Endothelial cell of umbilical vein (primary cell): Measurements from ENCODE around the gene CCDC85C. TPM values are rescaled to one million over a fixed set of nuclear protein-coding genes. Genes with fewer than 3 reads are reported as not detected.

ENCODE experiments used
- BruUV-seq: library from RNA; stranded (reverse); fragments of 400-500 nt; replicated peaks from 2 replicates; lab custom pipeline; 2021; lab: Mats Ljungman, UMichigan
- CTCF ChIA-PET: fragments of 300-600, 350-600 bp; sonication (Branson Sonifier 250); formaldehyde crosslinking; loops from one replicate; lab custom pipeline; 2021; ENCODE audit warnings: antibody characterized with exemption, inconsistent platforms; lab: Charles Lee
- POLR2A ChIA-PET: fragments of 300-600, 350-600 bp; sonication (Branson Sonifier 250); formaldehyde crosslinking; loops from one replicate; lab custom pipeline; 2021; ENCODE audit warnings: antibody characterized with exemption, inconsistent platforms; lab: Charles Lee
- DNase-seq: peaks from one replicate; pipeline ENCODE4 v3.0.0-alpha.2; 2011; ENCODE audit warnings: low read depth, low spot score
- FAIRE-seq: peaks from 2 replicates; lab custom pipeline; 2011; peaks lifted over from hg19 to GRCh38; lab: Jason Lieb, UNC
- H2AFZ ChIP-seq: 2 replicates; pipeline ENCODE4 v1.6.0; 2012; ENCODE audit warnings: low read depth, low read length, control low read depth, inconsistent platforms
- H3K27ac ChIP-seq: 2 replicates; pipeline ENCODE4 v1.5.1; 2011; ENCODE audit warnings: low read depth, mild to moderate bottlenecking, control low read depth, low read length, moderate library complexity; ENCODE audit not compliant: insufficient read depth
- H3K27me3 ChIP-seq, 2 experiments: 2 replicates each; pipeline versions ENCODE4 v1.6.0 to v1.6.1; 2011; ENCODE audit warnings: low read length in 2 of 2, mixed read lengths in 1 of 2; ENCODE audit not compliant: control insufficient read depth in 2 of 2, insufficient read depth in 2 of 2
- H3K36me3 ChIP-seq, 2 experiments: 2 replicates in 1 of 2; 3 replicates in 1 of 2; pipeline ENCODE4 v1.5.1; 2011; ENCODE audit warnings: low read length in 2 of 2, mild to moderate bottlenecking in 1 of 2, moderate library complexity in 1 of 2; ENCODE audit not compliant: control insufficient read depth in 2 of 2, insufficient read depth in 2 of 2; ENCODE audit errors: extremely low read depth in 1 of 2
- H3K4me1 ChIP-seq: 3 replicates; pipeline ENCODE4 v1.5.1; 2011; ENCODE audit warnings: mild to moderate bottlenecking, low read length; ENCODE audit not compliant: control insufficient read depth, insufficient read depth; ENCODE audit errors: extremely low read depth
- H3K4me2 ChIP-seq: 2 replicates; pipeline ENCODE4 v1.6.1; 2011; ENCODE audit warnings: low read length, control low read depth, mixed read lengths; ENCODE audit not compliant: insufficient read depth
- H3K4me3 ChIP-seq, 3 experiments: fragments of 200-600 bp in 1 of 3; sonication (generic), shearing (Covaris generic) in 1 of 3; replicated peaks in 1 of 3; 2 replicates each; pipeline ENCODE4 v1.5.1; 2011 to 2016; ENCODE audit warnings: control low read depth in 3 of 3, low read length in 3 of 3, mild to moderate bottlenecking in 2 of 3, inconsistent platforms in 1 of 3, low read depth in 1 of 3, moderate library complexity in 1 of 3; ENCODE audit not compliant: insufficient read depth in 1 of 3
- H3K79me2 ChIP-seq: 2 replicates; pipeline ENCODE4 v1.6.0; 2012; ENCODE audit warnings: low read length, inconsistent platforms; ENCODE audit not compliant: control insufficient read depth, insufficient read depth
- H3K9ac ChIP-seq: replicated peaks from 2 replicates; pipeline ENCODE3; 2011; ENCODE audit warnings: low read length, control low read depth; ENCODE audit not compliant: insufficient read depth; ENCODE audit errors: extremely low read depth
- H3K9me1 ChIP-seq: replicated peaks from 3 replicates; pipeline ENCODE4 v1.6.0; 2011; ENCODE audit warnings: mild to moderate bottlenecking, low read length; ENCODE audit not compliant: control insufficient read depth, insufficient read depth; ENCODE audit errors: extremely low read depth
- H3K9me3 ChIP-seq: replicated peaks from 2 replicates; pipeline ENCODE4 v1.5.1; 2012; ENCODE audit warnings: low read length, inconsistent platforms; ENCODE audit not compliant: control insufficient read depth, insufficient read depth
- H4K20me1 ChIP-seq: replicated peaks from 2 replicates; pipeline ENCODE3; 2011; ENCODE audit warnings: mild to moderate bottlenecking, low read length; ENCODE audit not compliant: control insufficient read depth, insufficient read depth; ENCODE audit errors: extremely low read depth
- EZH2 ChIP-seq: IDR thresholded peaks from 2 replicates; pipeline ENCODE4 v1.6.1; 2012; ENCODE audit warnings: borderline replicate concordance, low read depth, mild to moderate bottlenecking, moderate library complexity, low read length, inconsistent platforms; ENCODE audit not compliant: severe bottlenecking
- FOS ChIP-seq: IDR thresholded peaks from 2 replicates; pipeline ENCODE4 v1.6.1; 2011; ENCODE audit warnings: mild to moderate bottlenecking, low read length, moderate library complexity, borderline replicate concordance; ENCODE audit not compliant: insufficient read depth
- GATA2 ChIP-seq: IDR thresholded peaks from 2 replicates; pipeline ENCODE4 v1.7.0; 2011; ENCODE audit warnings: low read depth, mild to moderate bottlenecking, moderate library complexity, mixed read lengths, low read length; ENCODE audit not compliant: insufficient read length, insufficient read depth
- JUN ChIP-seq: IDR thresholded peaks from 2 replicates; pipeline ENCODE4 v1.6.1; 2011; ENCODE audit warnings: borderline replicate concordance, low read depth; ENCODE audit not compliant: insufficient read length, insufficient read depth
- MYC ChIP-seq: IDR thresholded peaks from one replicate; pipeline ENCODE4 v1.6.1; 2011; ENCODE audit warnings: mild to moderate bottlenecking, low read depth, low read length
- POLR2A ChIP-seq: IDR thresholded peaks from 2 replicates; pipeline ENCODE4 v1.6.1; 2012; ENCODE audit warnings: low read depth, mild to moderate bottlenecking, control low read depth, low read length
- POLR2AphosphoS5 ChIP-seq: IDR thresholded peaks from 2 replicates; pipeline ENCODE4 v1.6.1; 2012; ENCODE audit warnings: low read depth, mild to moderate bottlenecking, control low read depth, low read length, moderate library complexity; ENCODE audit not compliant: insufficient read depth
- dilution Hi-C: fragments of 300-500 bp; cut with MboI; formaldehyde crosslinking; loops from one replicate; pipeline ENCODE4 v1.15.0; 2019; ENCODE audit warnings: low sequenced_read_pairs; ENCODE audit not compliant: extremely low pct_ligation_motif_present
- intact Hi-C: fragments of 100-400 bp; cut with micrococcal nuclease; formaldehyde crosslinking; loops from one replicate; pipeline ENCODE4 v1.10.0; 2022
- polyA plus RNA-seq, 4 experiments: library from polyadenylated mRNA; depleted of rRNA in 3 of 4; stranded (reverse) in 3 of 4; unstranded in 1 of 4; fragments of >200 nt; gene quantifications; 2 replicates each; pipeline versions ENCODE4 v1.2.1 to v1.2.3, GENCODE V29; 2011 to 2012; ENCODE audit warnings: missing spikeins in 1 of 4
- total RNA-seq: library from RNA; stranded (reverse); gene quantifications from 2 replicates; pipeline ENCODE4 v1.2.3, GENCODE V29; 2021
- TF ChIP-seq, protein P1 (sequence below): IDR thresholded peaks from 2 replicates; pipeline ENCODE4 v1.6.1; 2011; ENCODE audit not compliant: insufficient read depth, insufficient read length
- TF ChIP-seq, protein P2 (sequence below), 2 donors: IDR thresholded peaks; 1 replicate in 1 of 2; 2 replicates in 1 of 2; pipeline ENCODE4 v1.5.1; 2011; ENCODE audit warnings: low read length in 2 of 2, mild to moderate bottlenecking in 2 of 2, moderate library complexity in 2 of 2, control low read depth in 1 of 2, inconsistent platforms in 1 of 2, low read depth in 1 of 2; ENCODE audit not compliant: insufficient read depth in 1 of 2; ENCODE audit errors: extremely low read depth in 1 of 2

The CCDC85C gene
- total and polyA plus RNA-seq, 2 donors (not counting 3 experiments of a cell fraction or from before 2014, with no cell fraction given) = 7.5 to 17.8 TPM

DNA sequence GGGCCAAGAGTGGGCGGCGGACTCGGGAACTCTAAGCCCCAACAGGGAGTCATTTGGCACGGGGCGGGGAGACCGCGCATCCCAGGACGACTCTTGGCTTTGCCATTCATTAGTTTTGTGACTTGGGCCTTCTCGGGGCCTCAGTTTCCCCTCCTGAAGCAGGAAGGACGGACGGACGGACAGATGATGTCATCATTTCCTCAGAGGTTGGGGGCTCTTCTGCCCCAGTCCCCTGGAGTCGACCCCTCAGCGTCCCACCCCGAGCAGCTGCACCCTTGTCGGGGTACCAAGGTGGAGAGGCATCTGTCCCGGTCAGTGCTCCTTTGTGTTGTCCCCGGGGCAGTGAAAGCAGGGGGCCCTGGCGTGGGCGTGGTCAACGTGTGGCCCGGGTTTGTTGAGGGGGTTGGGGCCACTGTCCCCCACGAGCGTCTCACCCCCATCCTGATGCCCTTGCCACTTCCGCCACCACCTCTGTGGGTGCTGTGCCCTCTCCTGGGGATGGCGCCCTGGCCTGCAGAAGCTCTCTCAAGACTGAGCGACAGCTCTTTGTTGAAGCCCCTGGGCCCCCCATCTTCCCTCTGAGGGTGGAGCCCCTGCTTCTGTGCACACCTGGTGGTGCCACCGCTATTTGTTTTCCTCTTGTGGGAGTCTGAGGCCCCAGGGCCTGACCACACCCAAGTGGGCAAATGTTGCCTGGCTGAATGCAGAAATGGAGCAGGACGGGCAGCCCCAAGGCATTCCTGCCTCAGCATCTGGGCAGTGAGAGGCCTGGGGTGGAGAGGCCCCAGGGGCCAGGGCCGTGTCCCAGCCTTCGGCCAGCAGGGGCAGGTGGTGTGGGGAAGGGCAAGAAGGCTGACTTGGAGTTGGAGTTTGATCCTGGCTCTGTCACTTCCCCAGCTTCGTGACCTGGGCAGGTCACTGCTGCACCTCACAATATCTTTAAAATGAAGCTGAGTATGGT lies 41.8 kb upstream of the CCDC85C start:
- Histone ChIP-seq H3K36me3 (no peaks in the 10 kb centered on the region), H3K27me3 (no peaks in the 10 kb centered on the region), H3K4me1 (no peaks in the 10 kb centered on the region), H3K9ac (no peak overlapping the region), H3K4me3 (peak overlapping the region in 2 of 3 experiments; percentile 19 to 24), H3K9me1 (no peaks in the 10 kb centered on the region), H3K79me2 (no peaks in the 10 kb centered on the region), H3K4me2 (peak overlapping the region; percentile 33), H3K9me3 (no peaks in the 10 kb centered on the region), H2AFZ (peak overlapping the region; percentile 92), H3K27ac (no peak overlapping the region), H4K20me1 (no peaks in the 10 kb centered on the region)
- ChIA-PET CTCF (interaction anchor here (1.2 kb wide), 1 partner anchor 8 kb away, joined by 3 read pairs; no protein-coding TSS in a partner anchor), POLR2A (no interaction called here)
- DNase-seq (no peak), FAIRE-seq (no peak)
- TF ChIP-seq POLR2AphosphoS5 (no peak), JUN (no peak), FOS (no peak), MYC (no peak), POLR2A (no peak), GATA2 (no peak), EZH2 (no peak)
- TF ChIP-seq, protein P1, sequence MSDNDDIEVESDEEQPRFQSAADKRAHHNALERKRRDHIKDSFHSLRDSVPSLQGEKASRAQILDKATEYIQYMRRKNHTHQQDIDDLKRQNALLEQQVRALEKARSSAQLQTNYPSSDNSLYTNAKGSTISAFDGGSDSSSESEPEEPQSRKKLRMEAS = no peak
- TF ChIP-seq, protein P2, sequence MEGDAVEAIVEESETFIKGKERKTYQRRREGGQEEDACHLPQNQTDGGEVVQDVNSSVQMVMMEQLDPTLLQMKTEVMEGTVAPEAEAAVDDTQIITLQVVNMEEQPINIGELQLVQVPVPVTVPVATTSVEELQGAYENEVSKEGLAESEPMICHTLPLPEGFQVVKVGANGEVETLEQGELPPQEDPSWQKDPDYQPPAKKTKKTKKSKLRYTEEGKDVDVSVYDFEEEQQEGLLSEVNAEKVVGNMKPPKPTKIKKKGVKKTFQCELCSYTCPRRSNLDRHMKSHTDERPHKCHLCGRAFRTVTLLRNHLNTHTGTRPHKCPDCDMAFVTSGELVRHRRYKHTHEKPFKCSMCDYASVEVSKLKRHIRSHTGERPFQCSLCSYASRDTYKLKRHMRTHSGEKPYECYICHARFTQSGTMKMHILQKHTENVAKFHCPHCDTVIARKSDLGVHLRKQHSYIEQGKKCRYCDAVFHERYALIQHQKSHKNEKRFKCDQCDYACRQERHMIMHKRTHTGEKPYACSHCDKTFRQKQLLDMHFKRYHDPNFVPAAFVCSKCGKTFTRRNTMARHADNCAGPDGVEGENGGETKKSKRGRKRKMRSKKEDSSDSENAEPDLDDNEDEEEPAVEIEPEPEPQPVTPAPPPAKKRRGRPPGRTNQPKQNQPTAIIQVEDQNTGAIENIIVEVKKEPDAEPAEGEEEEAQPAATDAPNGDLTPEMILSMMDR (IDR thresholded peaks at IDR 0.05; ENCODE audit: extremely low read depth in 1 of 2, insufficient read depth in 1 of 2, low read depth in 1 of 2, low read length in 2 of 2) = no peak
- dilution Hi-C loops (no loop called here), intact Hi-C loops (no loop called here)
- BruUV-seq = no TSS peak
